Spleen (tissue), 11 donors: ENCODE data around the gene PCCB. TPM values are rescaled to one million over a fixed set of nuclear protein-coding genes. Genes with fewer than 3 reads are reported as not detected.

Source experiments
- DNase-seq: peaks from one replicate; pipeline ENCODE4 v3.0.0-alpha.2; 2020
- H3K27ac ChIP-seq, 8 donors: fragments of 200-600 bp; sonication (generic) in 7 of 8; 1 replicate in 4 of 8; 2 replicates in 4 of 8; pipeline versions ENCODE4 v1.5.0 to v1.8.0; 2016 to 2021; ENCODE audit warnings: inconsistent platforms in 4 of 8, mild to moderate bottlenecking in 4 of 8, moderate library complexity in 1 of 8
- H3K27me3 ChIP-seq, 7 donors: fragments of 200-600 bp; sonication (generic) in 6 of 7; replicated peaks in 1 of 7; 1 replicate in 4 of 7; 2 replicates in 3 of 7; pipeline versions ENCODE4 v1.5.0 to v1.8.0; 2016 to 2021; ENCODE audit warnings: inconsistent platforms in 3 of 7, mild to moderate bottlenecking in 1 of 7
- H3K36me3 ChIP-seq, 6 donors: fragments of 200-600 bp; sonication (generic) in 5 of 6; 1 replicate in 4 of 6; 2 replicates in 2 of 6; pipeline versions ENCODE4 v1.5.0 to v1.8.0; 2016 to 2021; ENCODE audit warnings: inconsistent platforms in 2 of 6
- H3K4me1 ChIP-seq, 6 donors: fragments of 200-600 bp; sonication (generic) in 5 of 6; 1 replicate in 3 of 6; 2 replicates in 3 of 6; pipeline versions ENCODE4 v1.5.0 to v1.8.0; 2016 to 2021; ENCODE audit warnings: inconsistent platforms in 3 of 6
- H3K4me3 ChIP-seq, 8 donors: fragments of 200-600 bp; sonication (generic) in 7 of 8; 1 replicate in 4 of 8; 2 replicates in 4 of 8; pipeline versions ENCODE4 v1.5.0 to v1.8.0; 2016 to 2021; ENCODE audit warnings: inconsistent platforms in 4 of 8, mild to moderate bottlenecking in 4 of 8, moderate library complexity in 2 of 8
- H3K9me3 ChIP-seq, 8 donors: fragments of 200-600 bp; sonication (generic) in 7 of 8; 1 replicate in 4 of 8; 2 replicates in 4 of 8; pipeline versions ENCODE4 v1.5.0 to v1.8.0; 2016 to 2021; ENCODE audit warnings: inconsistent platforms in 4 of 8
- POLR2A ChIP-seq, 3 donors: fragments of 450-650 bp; IDR thresholded peaks; one replicate each; pipeline ENCODE4 v1.5.1; 2017; ENCODE audit warnings: antibody characterized with exemption in 3 of 3, mild to moderate bottlenecking in 1 of 3
- POLR2AphosphoS5 ChIP-seq, 3 donors: sonication (generic); formaldehyde crosslinking; IDR thresholded peaks; one replicate each; pipeline ENCODE4 v1.5.1; 2017; ENCODE audit warnings: antibody characterized with exemption in 3 of 3
- WGBS, 5 donors: extraction: QIAGEN DNeasy Blood & Tissue Kit in 3 of 5; methylation state at CpG; one replicate each; pipeline versions ENCODE4 v1.1.5 to v1.1.7; 2013 to 2018; 5-methylcytosine and 5-hydroxymethylcytosine counted together
- intact Hi-C: fragments of 100-400 bp; cut with DNase I; formaldehyde crosslinking; loops from one replicate; pipeline ENCODE4 v1.15.0; 2023; ENCODE audit warnings: low total_unique reads
- polyA plus RNA-seq, 3 donors: library from polyadenylated mRNA; stranded (reverse); fragments of 200-250 nt; gene quantifications; one replicate each; pipeline ENCODE4 v1.2.1, GENCODE V29; 2013
- total RNA-seq, 7 donors: library from RNA; depleted of rRNA in 3 of 7; stranded (reverse); fragments of >200 nt in 3 of 7; fragmentation: NEBNext Ultra II Directional in 4 of 7; extraction: Animal tissue kit (Norgen Biotek cat#: 25700) in 4 of 7; gene quantifications; one replicate each; pipeline versions ENCODE4 v1.1.0 to v1.2.1, GENCODE V29; 2016 to 2021
- TF ChIP-seq, protein P1 (sequence below), 11 experiments: fragments of 200-600 bp in 7 of 11; fragments of 450-650 bp in 4 of 11; sonication (generic) in 4 of 11; IDR thresholded peaks in 8 of 11; conservative IDR thresholded peaks in 3 of 11; 1 replicate in 7 of 11; 2 replicates in 4 of 11; pipeline versions ENCODE4 v1.4.0 to v1.8.0; 2016 to 2021; ENCODE audit warnings: antibody characterized with exemption in 11 of 11, inconsistent platforms in 4 of 11, mild to moderate bottlenecking in 1 of 11
- donor health status: healthy with polysubstance abuse.
- donor health status: DM: no; HTN: no; CAD: no; lungs with moderate emphysema.
- donor health status: DM: no; HTN: no; CAD: no.
- donor health status: Bipolar disorder and iron deficiency.
- donor health status: healthy.
- donor health status: DM: no; HTN: no; CAD: no.
- donor health status: DM: yes; HTN: yes; CAD: no.

PCCB gene
- total and polyA plus RNA-seq, 10 donors = 11.9 to 24.7 (median 19.9) TPM

DNA sequence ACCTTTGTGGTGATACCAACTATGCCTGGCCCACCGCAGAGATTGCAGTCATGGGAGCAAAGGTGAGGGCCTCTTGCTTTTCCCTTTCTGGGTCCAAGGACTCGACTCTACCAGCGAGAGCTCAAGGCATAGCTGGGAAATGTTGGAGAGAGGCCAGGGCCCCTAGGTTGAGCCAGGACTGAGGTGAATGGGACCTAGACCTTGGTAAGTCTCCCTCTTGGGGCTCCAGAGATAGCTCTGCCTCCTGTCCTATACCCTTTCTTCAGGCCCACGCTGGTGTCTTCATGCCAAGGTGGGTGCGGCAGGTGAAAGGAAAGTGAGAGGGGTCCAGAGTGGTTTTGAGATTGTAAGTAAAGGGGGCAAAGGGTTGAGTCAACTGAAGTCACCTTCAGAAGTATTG, 77.5 kb downstream of the PCCB start:
- DNase-seq = no peak
- no peak for TF ChIP-seq POLR2A (IDR thresholded peaks at IDR 0.05)
- TF ChIP-seq, protein P1, sequence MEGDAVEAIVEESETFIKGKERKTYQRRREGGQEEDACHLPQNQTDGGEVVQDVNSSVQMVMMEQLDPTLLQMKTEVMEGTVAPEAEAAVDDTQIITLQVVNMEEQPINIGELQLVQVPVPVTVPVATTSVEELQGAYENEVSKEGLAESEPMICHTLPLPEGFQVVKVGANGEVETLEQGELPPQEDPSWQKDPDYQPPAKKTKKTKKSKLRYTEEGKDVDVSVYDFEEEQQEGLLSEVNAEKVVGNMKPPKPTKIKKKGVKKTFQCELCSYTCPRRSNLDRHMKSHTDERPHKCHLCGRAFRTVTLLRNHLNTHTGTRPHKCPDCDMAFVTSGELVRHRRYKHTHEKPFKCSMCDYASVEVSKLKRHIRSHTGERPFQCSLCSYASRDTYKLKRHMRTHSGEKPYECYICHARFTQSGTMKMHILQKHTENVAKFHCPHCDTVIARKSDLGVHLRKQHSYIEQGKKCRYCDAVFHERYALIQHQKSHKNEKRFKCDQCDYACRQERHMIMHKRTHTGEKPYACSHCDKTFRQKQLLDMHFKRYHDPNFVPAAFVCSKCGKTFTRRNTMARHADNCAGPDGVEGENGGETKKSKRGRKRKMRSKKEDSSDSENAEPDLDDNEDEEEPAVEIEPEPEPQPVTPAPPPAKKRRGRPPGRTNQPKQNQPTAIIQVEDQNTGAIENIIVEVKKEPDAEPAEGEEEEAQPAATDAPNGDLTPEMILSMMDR (IDR thresholded peaks at IDR 0.05 in 8 of 11, conservative IDR thresholded peaks at IDR 0.05 in 3 of 11) = no peak
- Histone ChIP-seq H3K36me3 (peaks cover 0 to 80% (median 42%) of the 10 kb centered on the region in 6 donors), H3K27ac (no peak overlapping the region), H3K27me3 (no peaks in the 10 kb centered on the region), H3K4me1 (no peaks in the 10 kb centered on the region), H3K4me3 (no peak overlapping the region), H3K9me3 (peaks cover 0 to 22% (median 17%) of the 10 kb centered on the region in 8 donors)
- intact Hi-C loops = no loop called here
- 94 to 98% (median 97%) methylated on average over 5 of the region's 5 CpGs for WGBS, 5 donors

- Histone ChIP-seq H3K36me3 (peaks cover 0 to 78% (median 42%) of the 10 kb centered on the region in 6 donors), H3K27me3 (no peaks in the 10 kb centered on the region), H3K27ac (no peak overlapping the region), H3K9me3 (peaks cover 0 to 3% (median 0%) of the 10 kb centered on the region in 8 donors), H3K4me3 (no peak overlapping the region), H3K4me1 (no peaks in the 10 kb centered on the region)
- intact Hi-C loops = no loop called here
- 86 to 90% (median 88%) methylated on average over 5 of the region's 5 CpGs for WGBS, 5 donors
- DNase-seq = no peak
- TF ChIP-seq POLR2A (IDR thresholded peaks at IDR 0.05) = no peak
- no peak for TF ChIP-seq POLR2AphosphoS5 (IDR thresholded peaks at IDR 0.05)
- TF ChIP-seq, protein P1 (IDR thresholded peaks at IDR 0.05 in 8 of 11, conservative IDR thresholded peaks at IDR 0.05 in 3 of 11) = no peak
Measured at GRCh38 chr3:136329593-136329992, 79.5 kb downstream of the PCCB start.

- Histone ChIP-seq H3K36me3 (peaks cover 0 to 78% (median 46%) of the 10 kb centered on the region in 6 donors), H3K4me1 (no peaks in the 10 kb centered on the region), H3K27me3 (no peaks in the 10 kb centered on the region), H3K4me3 (no peak overlapping the region), H3K27ac (no peak overlapping the region), H3K9me3 (no peaks in the 10 kb centered on the region)
- TF ChIP-seq, protein P1 (IDR thresholded peaks at IDR 0.05 in 8 of 11, conservative IDR thresholded peaks at IDR 0.05 in 3 of 11) = no peak
- TF ChIP-seq POLR2A (IDR thresholded peaks at IDR 0.05) = no peak
- no peak for TF ChIP-seq POLR2AphosphoS5 (IDR thresholded peaks at IDR 0.05)
- intact Hi-C loops = no loop called here
- DNase-seq = no peak
- 42 to 78% (median 70%) methylated on average over 5 of the region's 5 CpGs for WGBS, 5 donors
Measured at GRCh38 chr3:136330900-136331299, 80.8 kb downstream of the PCCB start.

- Histone ChIP-seq H3K4me3 (no peak overlapping the region), H3K4me1 (no peaks in the 10 kb centered on the region), H3K36me3 (peaks cover 0 to 78% (median 43%) of the 10 kb centered on the region in 6 donors), H3K9me3 (no peaks in the 10 kb centered on the region), H3K27ac (no peak overlapping the region), H3K27me3 (no peaks in the 10 kb centered on the region)
- intact Hi-C loops = no loop called here
- 74 to 83% (median 80%) methylated on average over 1 of the region's 1 CpG for WGBS, 5 donors
- no peak for TF ChIP-seq POLR2AphosphoS5 (IDR thresholded peaks at IDR 0.05)
- TF ChIP-seq, protein P1 (IDR thresholded peaks at IDR 0.05 in 8 of 11, conservative IDR thresholded peaks at IDR 0.05 in 3 of 11) = no peak
- TF ChIP-seq POLR2A (IDR thresholded peaks at IDR 0.05) = no peak
- no peak for DNase-seq
Measured at GRCh38 chr3:136332302-136332701, 82.2 kb downstream of the PCCB start.
